ENCODE data around the gene ARMC2. TPM values are rescaled to one million over a fixed set of nuclear protein-coding genes. Genes with fewer than 3 reads are reported as not detected.

Gene ARMC2
- total and polyA plus RNA-seq, 2 experiments from 2014 or later: 2.7 to 4.4 TPM

DNA sequence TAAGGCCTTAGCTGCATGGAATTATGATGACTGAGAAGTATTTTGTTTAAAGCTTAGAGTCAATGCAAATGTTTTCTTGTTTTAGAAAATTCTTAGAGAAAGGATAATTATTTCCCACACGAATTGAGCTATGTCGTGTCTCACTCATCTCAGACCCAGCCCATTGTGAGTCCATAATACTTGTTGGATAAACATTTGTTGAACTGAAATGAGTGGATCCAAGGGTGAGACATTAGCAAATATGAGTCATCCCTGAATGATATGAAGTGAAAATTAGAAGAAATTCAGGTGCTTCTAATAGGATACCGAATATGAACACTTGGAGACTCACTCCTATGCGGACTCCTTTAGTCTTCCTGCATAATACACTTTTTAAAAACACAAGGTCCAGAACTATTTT is 41.6 kb upstream of the ARMC2 start (continued):
- TF ChIP-seq, protein P1, sequence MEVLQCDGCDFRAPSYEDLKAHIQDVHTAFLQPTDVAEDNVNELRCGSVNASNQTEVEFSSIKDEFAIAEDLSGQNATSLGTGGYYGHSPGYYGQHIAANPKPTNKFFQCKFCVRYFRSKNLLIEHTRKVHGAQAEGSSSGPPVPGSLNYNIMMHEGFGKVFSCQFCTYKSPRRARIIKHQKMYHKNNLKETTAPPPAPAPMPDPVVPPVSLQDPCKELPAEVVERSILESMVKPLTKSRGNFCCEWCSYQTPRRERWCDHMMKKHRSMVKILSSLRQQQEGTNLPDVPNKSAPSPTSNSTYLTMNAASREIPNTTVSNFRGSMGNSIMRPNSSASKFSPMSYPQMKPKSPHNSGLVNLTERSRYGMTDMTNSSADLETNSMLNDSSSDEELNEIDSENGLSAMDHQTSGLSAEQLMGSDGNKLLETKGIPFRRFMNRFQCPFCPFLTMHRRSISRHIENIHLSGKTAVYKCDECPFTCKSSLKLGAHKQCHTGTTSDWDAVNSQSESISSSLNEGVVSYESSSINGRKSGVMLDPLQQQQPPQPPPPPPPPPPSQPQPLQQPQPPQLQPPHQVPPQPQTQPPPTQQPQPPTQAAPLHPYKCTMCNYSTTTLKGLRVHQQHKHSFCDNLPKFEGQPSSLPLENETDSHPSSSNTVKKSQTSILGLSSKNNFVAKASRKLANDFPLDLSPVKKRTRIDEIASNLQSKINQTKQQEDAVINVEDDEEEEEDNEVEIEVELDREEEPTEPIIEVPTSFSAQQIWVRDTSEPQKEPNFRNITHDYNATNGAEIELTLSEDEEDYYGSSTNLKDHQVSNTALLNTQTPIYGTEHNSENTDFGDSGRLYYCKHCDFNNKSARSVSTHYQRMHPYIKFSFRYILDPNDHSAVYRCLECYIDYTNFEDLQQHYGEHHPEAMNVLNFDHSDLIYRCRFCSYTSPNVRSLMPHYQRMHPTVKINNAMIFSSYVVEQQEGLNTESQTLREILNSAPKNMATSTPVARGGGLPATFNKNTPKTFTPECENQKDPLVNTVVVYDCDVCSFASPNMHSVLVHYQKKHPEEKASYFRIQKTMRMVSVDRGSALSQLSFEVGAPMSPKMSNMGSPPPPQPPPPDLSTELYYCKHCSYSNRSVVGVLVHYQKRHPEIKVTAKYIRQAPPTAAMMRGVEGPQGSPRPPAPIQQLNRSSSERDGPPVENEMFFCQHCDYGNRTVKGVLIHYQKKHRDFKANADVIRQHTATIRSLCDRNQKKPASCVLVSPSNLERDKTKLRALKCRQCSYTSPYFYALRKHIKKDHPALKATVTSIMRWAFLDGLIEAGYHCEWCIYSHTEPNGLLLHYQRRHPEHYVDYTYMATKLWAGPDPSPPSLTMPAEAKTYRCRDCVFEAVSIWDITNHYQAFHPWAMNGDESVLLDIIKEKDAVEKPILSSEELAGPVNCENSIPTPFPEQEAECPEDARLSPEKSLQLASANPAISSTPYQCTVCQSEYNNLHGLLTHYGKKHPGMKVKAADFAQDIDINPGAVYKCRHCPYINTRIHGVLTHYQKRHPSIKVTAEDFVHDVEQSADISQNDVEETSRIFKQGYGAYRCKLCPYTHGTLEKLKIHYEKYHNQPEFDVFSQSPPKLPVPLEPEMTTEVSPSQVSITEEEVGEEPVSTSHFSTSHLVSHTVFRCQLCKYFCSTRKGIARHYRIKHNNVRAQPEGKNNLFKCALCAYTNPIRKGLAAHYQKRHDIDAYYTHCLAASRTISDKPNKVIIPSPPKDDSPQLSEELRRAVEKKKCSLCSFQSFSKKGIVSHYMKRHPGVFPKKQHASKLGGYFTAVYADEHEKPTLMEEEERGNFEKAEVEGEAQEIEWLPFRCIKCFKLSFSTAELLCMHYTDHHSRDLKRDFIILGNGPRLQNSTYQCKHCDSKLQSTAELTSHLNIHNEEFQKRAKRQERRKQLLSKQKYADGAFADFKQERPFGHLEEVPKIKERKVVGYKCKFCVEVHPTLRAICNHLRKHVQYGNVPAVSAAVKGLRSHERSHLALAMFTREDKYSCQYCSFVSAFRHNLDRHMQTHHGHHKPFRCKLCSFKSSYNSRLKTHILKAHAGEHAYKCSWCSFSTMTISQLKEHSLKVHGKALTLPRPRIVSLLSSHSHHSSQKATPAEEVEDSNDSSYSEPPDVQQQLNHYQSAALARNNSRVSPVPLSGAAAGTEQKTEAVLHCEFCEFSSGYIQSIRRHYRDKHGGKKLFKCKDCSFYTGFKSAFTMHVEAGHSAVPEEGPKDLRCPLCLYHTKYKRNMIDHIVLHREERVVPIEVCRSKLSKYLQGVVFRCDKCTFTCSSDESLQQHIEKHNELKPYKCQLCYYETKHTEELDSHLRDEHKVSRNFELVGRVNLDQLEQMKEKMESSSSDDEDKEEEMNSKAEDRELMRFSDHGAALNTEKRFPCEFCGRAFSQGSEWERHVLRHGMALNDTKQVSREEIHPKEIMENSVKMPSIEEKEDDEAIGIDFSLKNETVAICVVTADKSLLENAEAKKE (CRISPR knock-in tag; IDR thresholded peaks at IDR 0.05): no peak
- TF ChIP-seq JUNB (IDR thresholded peaks at IDR 0.05; ENCODE audit: unreplicated experiment) (no peak), POLR2AphosphoS5 (IDR thresholded peaks at IDR 0.05; ENCODE audit: low read depth) (no peak), CREB1 (CRISPR knock-in tag; IDR thresholded peaks at IDR 0.05; ENCODE audit: low read depth) (no peak), ZNF331 (CRISPR knock-in tag; IDR thresholded peaks at IDR 0.05; ENCODE audit: low read depth) (no peak), ZNF114 (CRISPR knock-in tag; IDR thresholded peaks at IDR 0.05) (no peak), STAT1 (IDR thresholded peaks at IDR 0.05; ENCODE audit: unreplicated experiment) (no peak), EZH2 (IDR thresholded peaks at IDR 0.05; ENCODE audit: low read depth, unreplicated experiment) (no peak), EZH2phosphoT487 (IDR thresholded peaks at IDR 0.05; ENCODE audit: unreplicated experiment) (no peak)
- TF ChIP-seq, protein P2, sequence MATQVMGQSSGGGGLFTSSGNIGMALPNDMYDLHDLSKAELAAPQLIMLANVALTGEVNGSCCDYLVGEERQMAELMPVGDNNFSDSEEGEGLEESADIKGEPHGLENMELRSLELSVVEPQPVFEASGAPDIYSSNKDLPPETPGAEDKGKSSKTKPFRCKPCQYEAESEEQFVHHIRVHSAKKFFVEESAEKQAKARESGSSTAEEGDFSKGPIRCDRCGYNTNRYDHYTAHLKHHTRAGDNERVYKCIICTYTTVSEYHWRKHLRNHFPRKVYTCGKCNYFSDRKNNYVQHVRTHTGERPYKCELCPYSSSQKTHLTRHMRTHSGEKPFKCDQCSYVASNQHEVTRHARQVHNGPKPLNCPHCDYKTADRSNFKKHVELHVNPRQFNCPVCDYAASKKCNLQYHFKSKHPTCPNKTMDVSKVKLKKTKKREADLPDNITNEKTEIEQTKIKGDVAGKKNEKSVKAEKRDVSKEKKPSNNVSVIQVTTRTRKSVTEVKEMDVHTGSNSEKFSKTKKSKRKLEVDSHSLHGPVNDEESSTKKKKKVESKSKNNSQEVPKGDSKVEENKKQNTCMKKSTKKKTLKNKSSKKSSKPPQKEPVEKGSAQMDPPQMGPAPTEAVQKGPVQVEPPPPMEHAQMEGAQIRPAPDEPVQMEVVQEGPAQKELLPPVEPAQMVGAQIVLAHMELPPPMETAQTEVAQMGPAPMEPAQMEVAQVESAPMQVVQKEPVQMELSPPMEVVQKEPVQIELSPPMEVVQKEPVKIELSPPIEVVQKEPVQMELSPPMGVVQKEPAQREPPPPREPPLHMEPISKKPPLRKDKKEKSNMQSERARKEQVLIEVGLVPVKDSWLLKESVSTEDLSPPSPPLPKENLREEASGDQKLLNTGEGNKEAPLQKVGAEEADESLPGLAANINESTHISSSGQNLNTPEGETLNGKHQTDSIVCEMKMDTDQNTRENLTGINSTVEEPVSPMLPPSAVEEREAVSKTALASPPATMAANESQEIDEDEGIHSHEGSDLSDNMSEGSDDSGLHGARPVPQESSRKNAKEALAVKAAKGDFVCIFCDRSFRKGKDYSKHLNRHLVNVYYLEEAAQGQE (IDR thresholded peaks at IDR 0.05; ENCODE audit: unreplicated experiment): no peak

Data from GM23338 (cell line).